Measurements from ENCODE around the gene GNG2. TPM values are rescaled to one million over a fixed set of nuclear protein-coding genes. Genes with fewer than 3 reads are reported as not detected.

The GNG2 gene
- total and polyA plus RNA-seq, 2 experiments from 2014 or later, result 9.9 to 14.8 TPM

- peaks cover 43% of the 10 kb centered on the region for H3K4me1 ChIP-seq (ENCODE audit: insufficient read depth)
- peak overlapping the region; percentile 88 for H3K4me2 ChIP-seq
- 0 out of 2 replicates have a peak, but pooled peaks cover 11% of the 10 kb centered on the region for H3K79me2 ChIP-seq (replicated peaks; ENCODE audit: insufficient read depth)
- peak overlapping the region; percentile 64 for H3K4me3 ChIP-seq
- peaks cover 46% of the 10 kb centered on the region for H3K4me1 Mint-ChIP-seq
- H3K36me3 ChIP-seq (ENCODE audit: insufficient read depth), result no peaks in the 10 kb centered on the region
- H3K9me2 ChIP-seq (ENCODE audit: insufficient read depth), result no peaks in the 10 kb centered on the region
- peaks cover 26% of the 10 kb centered on the region for H3K27me3 Mint-ChIP-seq (ENCODE audit: insufficient read depth, low read depth, poor library complexity)
- H3F3A ChIP-seq (replicated peaks; ENCODE audit: low read depth), result no peaks in the 10 kb centered on the region
- peak overlapping the region; percentile 86 for H3K4me3 Mint-ChIP-seq
- H3K27me3 ChIP-seq (ENCODE audit: insufficient read depth), result peaks cover 38% of the 10 kb centered on the region
- no peak for TF ChIP-seq POLR2AphosphoS5 (IDR thresholded peaks at IDR 0.05; ENCODE audit: low read depth)
- no peak for TF ChIP-seq REST (IDR thresholded peaks at IDR 0.05; ENCODE audit: unreplicated experiment)
- no peak for TF ChIP-seq EZH2phosphoT487 (IDR thresholded peaks at IDR 0.05; ENCODE audit: unreplicated experiment)
- TF ChIP-seq CTCF (conservative IDR thresholded peaks at IDR 0.05; ENCODE audit: low read depth in 2 of 2), result no peak
- no peak for TF ChIP-seq ZNF114 (CRISPR knock-in tag; IDR thresholded peaks at IDR 0.05)
- no peak for TF ChIP-seq NANOG (IDR thresholded peaks at IDR 0.05; ENCODE audit: borderline replicate concordance)
- TF ChIP-seq JUNB (IDR thresholded peaks at IDR 0.05; ENCODE audit: unreplicated experiment), result no peak
- TF ChIP-seq EZH2 (IDR thresholded peaks at IDR 0.05; ENCODE audit: low read depth, unreplicated experiment), result no peak
- TF ChIP-seq CREB1 (CRISPR knock-in tag; IDR thresholded peaks at IDR 0.05; ENCODE audit: low read depth), result no peak
- no peak for TF ChIP-seq STAT1 (IDR thresholded peaks at IDR 0.05; ENCODE audit: unreplicated experiment)
- TF ChIP-seq ZNF462 (CRISPR knock-in tag; IDR thresholded peaks at IDR 0.05), result no peak
- TF ChIP-seq ZNF331 (CRISPR knock-in tag; IDR thresholded peaks at IDR 0.05; ENCODE audit: low read depth), result no peak
- no peak for TF ChIP-seq ETS1 (IDR thresholded peaks at IDR 0.05)
- DNase-seq (ENCODE audit: low spot score) (no peak), ATAC-seq (peak; percentile 30)
- no peak overlapping the region for H3K27ac Mint-ChIP-seq
- H4K20me1 ChIP-seq (replicated peaks; ENCODE audit: insufficient read depth), result no peaks in the 10 kb centered on the region
- H2AFZ ChIP-seq, result peak overlapping the region; percentile 89
- H3K36me3 Mint-ChIP-seq (ENCODE audit: low read depth), result no peaks in the 10 kb centered on the region
- no peak overlapping the region for H3K27ac ChIP-seq (ENCODE audit: low read depth)
- H3K9me3 Mint-ChIP-seq, result peaks cover 2% of the 10 kb centered on the region; the same call in 2 of the 3 replicates
Observed at GRCh38 chr14:51860825-51861499, 550 bp downstream of the GNG2 start.
